ENCODE data around the gene NLGN1.

DNA sequence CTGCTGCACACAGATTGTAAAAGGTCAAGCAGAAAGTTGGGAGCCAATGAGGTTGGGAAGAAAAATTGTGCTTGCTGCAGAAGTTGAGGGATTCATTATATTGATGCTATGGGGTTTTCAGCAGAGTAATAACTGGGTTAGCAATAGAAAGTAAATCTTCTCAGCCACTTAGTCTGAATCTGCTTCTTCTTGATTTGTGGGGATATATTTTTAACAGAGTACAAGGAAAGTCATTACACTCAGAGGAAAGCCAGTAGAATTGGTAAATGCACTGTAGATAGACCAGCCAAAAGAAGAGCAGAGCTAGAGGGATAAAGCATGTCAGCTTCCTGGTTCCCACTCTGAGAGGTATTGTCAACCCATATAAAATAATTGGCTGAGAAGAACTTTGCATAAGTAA lies 663.6 kb downstream of the NLGN1 start:
- TF ChIP-seq CTCF (IDR thresholded peaks at IDR 0.05) (no peak), EZH2phosphoT487 (IDR thresholded peaks at IDR 0.05) (no peak)
